ENCODE measurements around the gene WNK2.

GRCh38 chr9:93319301-93319991, 135.5 kb downstream of the WNK2 start:
- TF ChIP-seq EZH2 (IDR thresholded peaks at IDR 0.05) (no peak), POLR2AphosphoS5 (IDR thresholded peaks at IDR 0.05; ENCODE audit: borderline replicate concordance, low read depth, low read length) (no peak), FOXP2 (optimal IDR thresholded peaks at IDR 0.05; ENCODE audit: control extremely low read depth, extremely low read length, insufficient read depth) (no peak)
